NCI-H774 (cell line): ENCODE data around the gene CREB5.
A peak's percentile ranks its signal among the peaks of the same experiment; 100 is the strongest.
"Not testable (repeated sequence)": the region's sequence is repeated elsewhere in the genome, so short reads cannot be mapped to it uniquely, and the experiment has no call there.

Experiments used
- DNase-seq: peaks from one replicate; lab custom pipeline; 2025; lab: John Stamatoyannopoulos, UW

Gene CREB5

DNA sequence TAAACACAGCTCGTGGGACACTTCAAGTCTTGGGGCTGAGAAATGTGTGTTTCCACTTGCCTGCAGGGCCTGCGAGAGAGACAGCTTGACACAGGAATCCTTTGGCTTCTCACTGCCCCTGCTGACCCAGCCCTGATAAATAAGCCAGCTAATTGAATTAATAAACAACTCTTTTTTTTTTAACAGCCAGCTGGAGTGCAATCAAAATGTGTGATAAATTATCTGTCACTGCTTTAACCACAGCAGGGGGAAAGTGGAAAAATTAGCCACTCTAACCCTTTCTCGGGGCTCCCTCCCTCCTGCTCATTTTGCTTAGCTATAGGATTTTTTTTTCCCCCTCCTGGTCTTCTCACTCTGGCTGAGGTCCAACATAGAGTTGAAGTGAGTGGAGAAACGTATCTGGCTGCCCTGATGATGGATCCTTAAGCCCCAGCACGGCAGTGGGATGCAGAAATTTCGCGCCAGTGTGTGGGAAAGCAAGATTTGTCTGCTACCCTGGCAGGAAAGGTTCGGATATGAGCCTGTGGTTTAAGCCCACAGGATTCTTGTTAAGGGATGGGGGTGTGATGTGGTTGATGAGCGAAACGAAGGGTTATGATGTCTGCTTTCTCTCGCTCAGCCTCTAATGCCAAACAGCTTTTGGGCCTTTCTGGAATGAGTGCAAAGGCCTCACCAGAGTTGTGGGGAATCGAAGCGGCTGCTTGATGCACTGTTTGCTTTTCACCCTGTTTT is 372.0 kb downstream of the CREB5 start:
- no peak for DNase-seq

DNA sequence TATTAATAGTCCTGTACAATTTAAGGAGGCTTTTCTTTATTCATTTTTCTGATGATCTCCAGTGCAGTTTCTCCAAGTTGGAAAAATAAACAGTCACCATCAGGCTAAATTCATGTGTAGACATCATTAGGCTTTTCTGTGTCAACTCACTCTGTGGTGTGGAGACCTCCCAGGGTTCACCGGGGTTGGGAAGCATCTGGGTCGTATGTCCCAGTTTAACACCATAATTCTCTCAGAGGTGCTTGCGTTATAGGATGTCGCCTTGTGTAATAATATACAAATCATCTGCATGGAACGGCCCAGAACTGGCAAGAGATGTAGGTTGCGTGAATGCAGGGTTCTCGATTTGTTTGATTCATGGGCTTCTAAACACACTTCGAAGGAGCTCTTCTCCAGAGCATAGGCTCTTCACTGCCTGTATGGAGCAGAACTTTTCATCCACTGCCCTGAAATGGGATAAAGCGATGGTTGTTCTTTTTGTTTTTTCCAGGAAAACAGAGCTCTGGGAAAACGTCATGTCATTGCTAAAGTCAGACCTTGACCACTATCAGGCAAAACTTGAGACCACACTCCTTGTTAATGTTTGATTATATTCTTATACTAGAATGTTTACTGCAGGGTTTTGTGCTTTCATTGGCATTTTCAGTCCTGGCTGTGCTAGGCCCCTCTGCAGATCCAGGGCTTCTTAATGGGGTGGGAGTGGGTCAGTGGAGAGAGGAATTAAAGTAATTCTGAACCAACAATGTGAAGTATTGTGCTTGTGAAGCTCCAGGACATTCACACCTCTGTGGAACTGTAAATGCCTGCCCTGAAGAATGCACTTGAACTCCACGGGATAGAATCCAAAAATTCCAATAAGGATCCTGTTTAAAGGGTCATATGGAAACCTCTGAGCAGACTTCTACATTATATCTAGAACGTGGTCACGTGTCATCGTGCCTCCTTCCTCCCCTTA is 373.0 kb downstream of the CREB5 start:
- DNase-seq: no peak

DNA sequence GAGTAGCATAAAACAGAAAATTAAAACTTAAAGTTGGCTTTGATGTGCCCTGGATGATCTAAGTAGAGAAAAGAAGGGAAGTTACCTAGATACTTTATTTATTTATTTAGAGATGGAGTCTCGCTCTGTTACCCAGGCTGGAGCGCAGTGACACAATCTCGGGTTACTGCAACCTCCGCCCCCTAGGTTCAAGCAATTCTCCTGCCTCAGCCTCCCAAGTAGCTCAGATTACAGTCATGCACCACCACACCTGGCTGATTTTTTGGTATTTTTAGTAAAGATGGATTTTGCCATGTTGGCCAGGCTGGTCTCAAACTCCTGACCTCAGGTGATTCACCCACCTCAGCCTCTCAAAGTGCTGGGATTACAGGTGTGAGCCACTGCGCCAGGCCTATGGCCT is 373.8 kb downstream of the CREB5 start:
- not testable (repeated sequence) for DNase-seq

DNA sequence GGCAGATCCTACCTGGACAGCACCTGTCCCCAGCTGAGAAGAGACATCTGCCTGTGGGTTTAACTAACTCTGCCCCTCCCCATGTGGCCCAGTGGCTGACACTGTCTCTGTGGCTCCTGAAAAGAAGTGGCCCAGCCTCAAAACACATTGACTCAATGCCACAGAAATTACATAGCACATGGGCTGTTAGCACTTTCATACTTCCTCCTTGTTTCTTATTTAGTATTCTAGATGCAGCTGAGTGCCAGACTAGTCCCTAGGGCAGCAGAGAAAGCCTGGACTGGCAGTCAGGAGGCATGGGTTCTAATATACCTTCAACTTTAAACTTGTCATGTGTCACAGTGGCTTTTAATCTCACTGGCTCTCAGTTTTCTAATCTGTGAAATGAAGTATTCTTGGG is 374.8 kb downstream of the CREB5 start:
- no peak for DNase-seq

DNA sequence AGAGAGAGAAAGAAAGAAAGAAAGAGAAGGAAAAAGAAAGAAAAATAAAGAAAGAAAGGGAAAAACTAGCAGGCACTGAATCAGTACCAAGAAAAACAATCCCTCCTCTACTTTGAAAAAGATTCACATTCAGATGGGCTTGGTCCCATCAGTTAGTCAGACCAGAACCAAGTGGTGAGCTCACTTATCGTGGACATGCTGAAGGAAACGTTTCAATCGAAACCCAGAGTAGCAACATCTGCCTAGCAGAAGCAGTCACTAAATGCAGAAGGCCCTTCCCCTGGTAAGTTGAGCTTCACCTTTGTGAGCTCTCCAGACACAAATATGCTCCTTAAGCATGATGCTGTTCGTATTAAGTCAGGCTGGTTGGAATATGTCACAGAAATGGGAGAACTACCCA is 378.1 kb downstream of the CREB5 start:
- DNase-seq: no peak

DNA sequence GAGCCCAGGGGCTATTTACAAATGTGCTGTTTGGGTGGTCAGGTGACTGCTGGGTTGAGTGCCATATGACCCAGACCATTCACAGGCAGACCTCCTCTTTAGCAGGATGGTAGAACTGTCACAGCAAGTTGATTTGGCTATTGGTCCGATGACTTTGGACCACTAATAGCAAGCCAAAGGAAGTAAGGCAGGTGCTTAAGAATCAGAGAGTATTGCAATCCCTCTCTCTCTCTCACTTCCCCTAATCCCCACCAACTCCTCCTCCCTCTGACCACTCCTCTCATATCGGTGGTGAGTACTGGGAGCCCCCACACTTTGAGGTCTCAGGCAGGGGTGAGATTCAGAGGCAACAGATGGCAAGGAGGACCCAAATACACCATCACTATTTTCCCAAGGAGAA is 380.5 kb downstream of the CREB5 start:
- DNase-seq: no peak

DNA sequence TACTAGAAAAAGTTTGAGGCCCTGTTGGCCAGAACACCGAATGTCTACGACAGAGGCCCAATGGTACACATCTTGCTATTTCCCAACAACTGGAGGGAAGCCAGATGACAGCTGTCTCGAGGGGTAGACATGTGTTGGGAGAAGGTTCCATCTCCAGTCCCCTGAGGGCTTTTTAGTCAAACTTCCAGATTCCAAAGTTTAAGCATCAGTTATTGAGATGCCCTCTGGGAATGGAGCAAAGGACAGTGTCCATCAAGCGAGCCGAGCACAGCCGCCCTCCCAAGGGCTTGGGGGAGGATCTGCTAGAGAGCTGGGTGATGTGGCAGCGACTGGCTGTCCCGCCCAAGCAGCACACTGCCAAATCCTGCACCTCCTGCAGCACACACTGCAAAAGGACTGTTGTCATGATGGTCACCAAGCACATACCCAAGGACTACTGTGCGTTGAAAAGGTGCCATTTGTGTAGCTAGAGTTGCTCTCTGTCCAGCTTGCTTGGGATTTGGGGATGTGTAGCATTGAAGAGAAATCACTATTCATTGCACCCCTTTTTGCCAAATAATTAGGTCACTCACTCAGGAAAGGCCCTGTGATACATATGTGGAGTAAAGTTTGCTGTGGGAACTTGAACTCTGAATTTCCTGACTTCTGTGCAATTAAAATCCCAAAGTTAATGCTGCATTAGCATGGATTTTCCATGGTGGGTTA is 381.2 kb downstream of the CREB5 start:
- no peak for DNase-seq

DNA sequence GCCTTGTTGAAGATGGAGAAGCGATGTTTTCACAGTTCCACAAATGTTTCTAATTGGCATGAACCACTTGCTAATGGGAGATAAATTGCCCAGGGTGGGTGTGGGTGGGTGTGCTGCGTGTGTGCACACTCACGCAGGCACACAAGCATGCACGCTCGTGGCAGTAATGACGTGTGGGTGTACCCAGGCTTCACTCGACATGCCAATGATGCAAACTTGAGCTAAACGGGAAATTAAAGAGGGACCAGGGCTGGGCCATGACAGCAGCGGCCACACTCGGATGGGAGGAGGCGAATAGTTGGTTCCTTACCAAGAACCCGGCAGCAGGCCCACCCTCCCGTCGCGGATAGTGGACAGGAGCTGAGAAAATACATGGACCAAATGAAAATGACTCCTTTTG is 386.0 kb downstream of the CREB5 start:
- no peak for DNase-seq

DNA sequence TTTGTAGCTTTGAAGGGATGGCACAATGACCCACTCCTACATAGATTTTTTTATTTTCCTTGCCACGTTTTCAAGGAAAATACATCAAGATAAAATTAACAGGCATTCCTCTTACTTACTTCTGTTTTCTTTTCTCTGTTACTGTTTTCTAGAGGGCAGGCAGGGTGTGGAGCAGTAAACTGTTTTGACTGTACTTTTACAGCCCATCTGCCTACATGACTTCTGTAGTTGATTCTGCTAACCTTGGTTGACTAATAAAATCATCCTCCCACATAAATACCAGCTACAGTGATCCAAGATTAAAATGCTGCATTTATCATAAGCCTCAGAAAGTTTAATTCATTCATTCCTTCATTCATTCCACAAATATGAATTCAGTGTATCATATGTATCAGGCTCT is 387.3 kb downstream of the CREB5 start:
- DNase-seq: no peak

DNA sequence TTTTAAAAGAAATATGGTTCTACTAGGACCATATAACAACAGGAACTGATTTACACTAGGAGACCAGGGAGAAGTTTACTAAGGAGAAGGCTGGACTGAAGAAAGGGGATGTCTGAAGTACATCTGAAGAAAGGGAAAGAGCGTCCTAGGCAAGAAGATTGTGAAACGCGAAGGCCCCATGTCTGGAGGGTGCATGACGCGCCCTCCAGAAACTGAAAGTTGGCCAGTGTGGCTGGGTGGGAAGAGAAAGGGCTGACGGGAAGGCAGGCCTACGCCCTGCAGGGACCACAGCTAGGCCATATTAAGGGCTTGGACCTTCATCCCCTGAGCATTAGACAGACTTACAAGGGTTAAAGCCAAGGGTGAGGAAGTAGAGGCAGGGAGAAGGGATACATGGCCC is 387.8 kb downstream of the CREB5 start:
- no peak for DNase-seq

DNA sequence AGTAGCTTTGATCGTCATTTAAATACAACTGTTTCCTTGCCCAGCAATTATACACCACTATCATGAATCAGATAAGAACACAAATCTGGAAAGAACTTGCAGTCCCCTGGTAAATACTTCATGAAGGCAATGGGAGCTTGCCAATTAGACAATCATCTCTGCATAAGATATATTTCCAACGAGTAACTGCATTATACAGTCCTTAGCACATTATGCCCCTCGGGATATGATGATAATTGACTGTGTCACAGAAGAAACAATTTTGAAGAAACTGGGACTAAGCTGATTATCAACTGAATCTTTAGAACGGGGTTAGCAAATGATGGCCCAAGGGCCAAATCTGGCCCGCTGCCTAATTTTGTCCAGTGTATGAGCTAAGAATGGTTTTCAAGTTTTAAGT is 390.1 kb downstream of the CREB5 start:
- no peak for DNase-seq

DNA sequence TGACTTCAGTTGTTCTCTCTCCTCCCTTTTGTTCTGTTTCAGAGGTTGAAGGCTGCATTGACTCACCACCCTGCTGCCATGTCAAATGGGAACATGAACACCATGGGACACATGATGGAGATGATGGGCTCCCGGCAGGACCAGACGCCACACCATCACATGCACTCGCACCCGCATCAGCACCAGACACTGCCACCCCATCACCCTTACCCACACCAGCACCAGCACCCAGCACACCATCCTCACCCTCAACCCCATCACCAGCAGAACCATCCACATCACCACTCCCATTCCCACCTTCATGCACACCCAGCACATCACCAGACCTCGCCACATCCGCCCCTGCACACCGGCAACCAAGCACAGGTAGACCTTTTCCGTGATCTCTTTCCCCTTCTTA is 391.8 kb downstream of the CREB5 start:
- DNase-seq: no peak

DNA sequence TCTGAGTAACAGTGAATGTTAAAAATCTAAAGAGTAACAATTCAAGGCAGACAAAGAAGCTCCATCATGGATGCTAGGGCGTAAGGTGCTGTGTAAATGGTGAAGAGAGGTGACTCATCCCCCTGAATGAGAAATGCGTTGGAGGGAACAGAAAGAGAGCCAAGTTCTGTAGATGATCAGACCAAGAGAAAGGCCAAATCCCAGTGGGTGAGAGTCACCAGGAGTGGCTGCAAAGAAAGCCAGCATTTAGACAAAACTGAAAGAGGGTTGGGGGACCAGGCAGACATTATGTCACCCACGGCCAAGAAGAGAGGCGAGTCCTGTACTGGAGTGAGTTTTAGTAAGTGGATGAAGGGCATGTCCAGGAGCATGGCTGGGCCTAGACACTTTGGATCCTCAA is 392.7 kb downstream of the CREB5 start:
- no peak for DNase-seq

DNA sequence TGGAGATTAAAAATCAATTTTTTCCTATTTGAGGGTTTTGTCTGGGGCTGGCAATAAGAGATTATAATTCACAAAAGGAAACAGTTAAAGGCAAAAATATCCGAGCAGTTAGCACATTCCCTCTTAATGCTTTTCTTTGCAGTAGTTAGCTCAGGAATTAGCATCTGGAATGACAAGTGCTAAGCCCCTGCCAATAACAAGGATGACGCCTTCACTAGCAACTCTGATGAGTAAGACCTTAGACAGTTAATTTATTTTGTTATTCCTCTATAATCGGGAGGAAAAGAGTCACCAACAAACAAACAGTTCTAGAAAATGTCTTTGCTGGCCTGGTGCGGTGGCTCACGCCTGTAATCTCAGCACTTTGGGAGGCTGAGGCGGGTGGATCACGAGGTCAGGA is 394.5 kb downstream of the CREB5 start:
- DNase-seq: no peak

DNA sequence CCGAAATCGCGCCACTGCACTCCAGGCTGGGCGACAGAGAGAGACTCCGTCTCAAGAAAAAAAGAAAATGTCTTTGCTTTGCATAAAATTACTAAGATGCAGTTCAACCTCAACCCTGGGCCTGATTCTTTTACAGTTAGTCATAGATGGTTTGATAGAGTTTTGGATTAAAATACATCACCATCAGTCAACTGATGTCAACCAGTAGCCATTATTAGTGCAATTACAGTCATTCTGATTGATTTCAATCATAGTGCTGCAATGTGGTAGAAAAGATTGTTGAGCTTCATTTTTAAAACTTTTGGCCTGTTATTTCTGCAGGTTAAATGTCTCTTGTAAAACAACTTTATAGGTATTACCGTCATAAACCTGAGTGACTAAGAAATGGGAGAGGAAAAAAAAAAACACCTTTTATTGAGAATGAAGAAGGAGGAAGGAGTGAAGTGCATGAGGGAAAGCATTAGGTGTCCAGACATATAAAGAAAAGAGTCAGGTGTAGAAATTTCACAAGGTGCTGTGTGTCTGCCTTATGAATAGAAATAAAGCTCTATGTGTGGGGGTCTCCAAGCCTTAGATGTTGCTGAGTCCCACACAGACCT is 395.2 kb downstream of the CREB5 start:
- DNase-seq: no peak

DNA sequence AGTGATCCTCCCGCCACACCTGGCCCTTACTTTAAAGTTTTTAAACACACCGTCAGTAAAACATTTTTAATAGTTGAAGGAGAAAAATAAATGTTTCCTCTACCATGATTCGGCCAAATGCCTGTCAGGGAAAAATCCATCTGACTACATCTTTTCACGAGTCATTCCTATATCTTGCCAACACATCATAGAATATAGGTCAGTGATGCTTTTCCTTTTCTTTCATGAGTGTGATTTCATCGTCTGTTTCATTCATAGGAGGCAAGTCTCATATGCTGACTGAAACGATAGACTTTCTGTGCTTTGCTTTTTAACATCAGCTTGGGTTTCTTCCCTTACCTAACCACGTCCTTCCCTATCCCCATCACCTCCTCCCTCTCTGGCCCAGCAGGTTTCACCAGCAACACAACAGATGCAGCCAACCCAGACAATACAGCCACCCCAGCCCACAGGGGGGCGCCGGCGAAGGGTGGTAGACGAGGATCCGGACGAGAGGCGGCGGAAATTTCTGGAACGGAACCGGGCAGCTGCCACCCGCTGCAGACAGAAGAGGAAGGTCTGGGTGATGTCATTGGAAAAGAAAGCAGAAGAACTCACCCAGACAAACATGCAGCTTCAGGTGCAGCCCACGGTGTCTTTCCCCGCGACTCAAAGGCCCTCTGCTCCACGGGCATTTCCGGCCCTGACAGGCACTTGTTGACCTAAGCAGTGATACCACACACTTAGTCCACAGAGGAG is 396.6 kb downstream of the CREB5 start:
- DNase-seq: no peak

DNA sequence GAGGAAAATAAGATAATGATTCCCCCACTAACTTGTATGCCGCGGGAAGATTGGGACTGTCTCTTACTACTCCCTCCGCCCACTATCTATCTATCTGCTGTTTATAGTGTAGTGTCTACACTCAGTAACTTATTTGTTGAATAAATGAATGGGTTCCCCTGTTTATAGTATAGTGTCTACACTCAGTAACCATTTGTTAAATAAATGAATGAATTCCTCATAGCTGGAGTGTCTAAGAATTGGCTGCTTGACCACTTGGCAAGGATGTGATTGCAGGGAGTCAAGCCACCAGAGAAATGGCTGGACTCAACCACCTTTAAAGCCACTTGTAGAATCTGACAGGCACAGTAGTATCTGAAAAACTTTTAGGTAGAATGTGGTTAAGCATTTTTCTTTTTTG is 398.7 kb downstream of the CREB5 start:
- no peak for DNase-seq

DNA sequence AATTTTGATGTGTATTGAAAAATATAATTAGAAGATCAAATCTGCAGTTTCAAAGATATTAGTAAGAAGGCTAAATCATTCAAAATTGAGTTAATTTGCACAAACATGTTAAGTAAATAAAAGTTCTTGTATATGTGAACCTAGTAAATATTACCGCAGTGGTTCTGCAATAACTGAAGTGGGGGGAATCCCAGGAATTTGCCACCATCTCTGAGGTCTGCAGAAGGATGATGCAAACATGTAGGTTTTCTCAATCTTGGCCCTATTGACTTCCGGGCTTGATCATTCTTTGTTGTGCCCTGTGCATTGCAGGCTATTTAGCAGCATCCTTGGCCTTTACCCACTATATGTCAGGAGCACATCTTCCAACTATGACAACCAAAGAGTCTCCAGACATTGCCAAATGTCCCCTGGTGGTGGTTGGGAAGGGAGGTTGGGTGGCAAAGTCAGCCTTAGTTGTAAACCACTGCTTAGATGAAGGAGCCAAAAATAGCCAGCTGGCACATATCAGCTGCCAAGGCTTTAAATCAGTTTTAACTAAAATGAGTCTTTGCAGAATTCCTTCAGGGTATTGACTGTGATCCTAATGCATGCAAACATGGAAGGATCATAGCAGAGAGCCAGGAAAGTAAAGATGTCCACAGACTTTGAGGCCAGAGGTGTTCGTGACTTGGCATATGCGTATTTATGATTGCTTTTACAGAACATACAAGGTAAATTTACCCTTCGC is 399.5 kb downstream of the CREB5 start:
- DNase-seq: no peak

DNA sequence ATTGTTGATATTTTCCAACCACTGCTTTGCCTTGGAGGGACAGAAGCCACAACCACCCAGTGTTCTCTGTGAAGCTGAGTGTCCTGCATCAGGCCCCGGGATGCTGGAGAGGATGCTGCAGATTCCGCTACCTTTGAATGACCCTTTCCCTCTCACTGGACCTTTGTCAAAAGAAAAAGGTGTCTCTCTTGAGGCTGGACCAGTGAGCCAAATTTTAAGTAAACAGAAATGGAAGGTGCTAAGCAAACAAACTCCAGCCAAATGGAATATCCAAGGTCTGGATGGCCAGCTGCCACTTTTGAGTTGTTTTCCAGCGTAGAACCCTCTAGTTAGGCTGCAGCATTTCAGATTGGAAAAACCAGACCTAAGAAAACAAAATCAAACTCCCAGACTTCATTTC is 400.3 kb downstream of the CREB5 start:
- peak; percentile 11 for DNase-seq

DNA sequence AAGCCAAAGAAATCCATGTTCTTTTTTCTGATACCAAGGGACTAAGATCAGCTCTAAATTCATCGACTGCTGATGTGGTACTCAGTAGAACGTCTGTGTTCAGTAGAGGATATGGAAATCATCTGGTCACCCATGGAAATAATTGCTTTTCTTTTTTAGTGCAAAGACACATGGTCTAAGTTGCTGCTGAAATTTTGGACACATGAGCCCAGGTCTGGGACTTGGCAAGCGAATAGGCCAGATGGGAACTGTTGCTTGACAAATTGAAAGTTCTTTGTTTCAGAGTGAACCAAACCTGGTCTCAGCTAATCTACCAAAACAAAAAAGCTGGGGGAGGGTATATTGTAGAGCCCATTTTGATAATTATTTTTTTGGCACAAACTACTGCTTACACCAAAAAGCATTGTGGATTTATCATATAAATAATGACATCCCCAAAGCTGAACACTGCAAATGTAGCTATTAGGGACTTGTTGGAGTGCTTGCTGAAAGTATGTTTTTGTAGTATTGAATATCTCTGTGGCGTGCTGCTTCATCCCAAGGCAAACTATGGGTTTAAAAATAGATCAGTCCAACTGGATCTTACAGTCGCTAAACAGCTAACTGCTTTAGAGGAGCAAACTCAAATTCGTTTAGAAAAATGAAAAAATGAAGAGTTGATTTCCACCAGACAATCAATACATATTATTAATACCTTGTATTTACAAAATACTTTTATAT is 401.1 kb downstream of the CREB5 start:
- DNase-seq: no peak
